ENCODE data around the gene ALPL. TPM values are rescaled to one million over a fixed set of nuclear protein-coding genes. Genes with fewer than 3 reads are reported as not detected.

The ALPL gene
- total and polyA plus RNA-seq, 2 donors: 0.90 to 3.8 TPM

DNA sequence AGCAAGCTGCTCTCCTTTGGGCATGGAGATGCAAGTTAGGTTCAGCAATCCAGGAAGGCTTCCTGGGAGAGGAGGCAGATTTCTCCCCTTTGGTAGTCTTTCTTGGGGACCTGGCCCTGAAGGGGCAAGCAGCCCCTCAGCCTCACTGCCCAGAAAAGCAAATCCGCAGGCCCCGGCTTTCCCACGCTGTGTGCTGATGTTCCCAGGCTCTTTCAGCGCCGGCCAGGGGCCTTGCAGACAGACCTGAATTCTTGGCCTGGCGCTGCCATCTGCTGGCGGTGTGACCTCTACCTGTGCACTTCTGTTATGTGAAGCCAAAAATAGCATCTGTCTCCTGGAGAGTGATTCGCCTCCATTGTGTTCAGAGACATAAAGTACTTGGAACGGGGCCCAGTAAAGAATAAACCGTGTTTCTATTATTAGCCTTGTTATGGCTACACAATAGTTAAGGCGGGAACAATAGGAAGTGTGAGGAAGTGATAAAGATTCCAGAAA, 64.8 kb downstream of the ALPL start:
- Histone ChIP-seq H3K9me3 (ENCODE audit: control insufficient read depth in 2 of 2, insufficient read depth in 1 of 2, low read length in 1 of 2) (no peaks in the 10 kb centered on the region), H3K36me3 (ENCODE audit: control insufficient read depth in 2 of 2, insufficient read depth in 2 of 2, low read length in 1 of 2) (no peaks in the 10 kb centered on the region), H3K4me3 (ENCODE audit: low read length in 2 of 2) (no peak overlapping the region), H3K4me1 (ENCODE audit: control insufficient read depth in 2 of 2, insufficient read depth in 2 of 2, low read length in 2 of 2) (peaks cover 0 to 2% of the 10 kb centered on the region in 2 donors), H3K27me3 (ENCODE audit: control insufficient read depth in 2 of 2, insufficient read depth in 1 of 2, low read length in 1 of 2) (peaks cover 0 to 30% of the 10 kb centered on the region in 2 donors), H3K27ac (ENCODE audit: low read depth in 1 of 2, low read length in 1 of 2) (no peak overlapping the region)
- DNase-seq (ENCODE audit: low read depth in 6 of 9, low spot score in 9 of 9): peak in 2 of 9 donors; percentile 12 to 33
- 13% methylated on average over 11 of the region's 11 CpGs for WGBS

DNA sequence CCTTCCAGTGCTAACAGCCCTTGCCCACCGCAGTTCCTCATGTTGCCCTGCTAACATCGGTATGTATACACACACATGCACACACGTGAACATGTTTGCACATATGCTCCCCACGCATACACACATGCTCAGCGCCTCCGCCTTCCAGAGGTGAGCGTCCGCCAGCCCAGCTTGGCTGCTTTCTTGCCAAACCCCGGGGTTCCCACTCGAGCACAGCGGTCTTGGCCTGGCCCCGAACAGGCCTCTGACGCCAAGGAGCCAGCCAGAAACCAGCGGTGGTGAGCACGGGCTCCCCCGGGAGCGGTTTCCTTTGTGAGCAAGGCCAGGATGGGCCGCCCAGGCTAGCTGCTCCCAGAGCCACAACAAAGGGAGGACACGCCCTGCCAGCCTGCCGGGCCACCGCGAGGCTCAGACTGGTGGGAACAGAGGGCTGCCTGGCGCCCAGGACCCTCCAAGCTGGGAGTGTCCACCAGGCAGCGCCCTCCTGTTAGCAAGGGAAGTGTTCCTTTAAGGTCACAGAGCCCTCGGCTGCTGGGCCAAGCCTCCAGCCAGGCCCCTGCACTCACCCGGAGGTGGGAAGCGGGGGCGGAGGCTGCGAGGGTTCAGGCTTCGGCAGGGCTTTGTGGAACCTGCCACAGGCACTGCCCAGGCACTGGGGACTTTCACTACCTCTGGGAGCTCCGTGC, 65.4 kb downstream of the ALPL start:
- no peak overlapping the region for H3K27ac ChIP-seq (ENCODE audit: low read depth in 1 of 2, low read length in 1 of 2)
- 45% methylated on average over 31 of the region's 31 CpGs for WGBS

DNA sequence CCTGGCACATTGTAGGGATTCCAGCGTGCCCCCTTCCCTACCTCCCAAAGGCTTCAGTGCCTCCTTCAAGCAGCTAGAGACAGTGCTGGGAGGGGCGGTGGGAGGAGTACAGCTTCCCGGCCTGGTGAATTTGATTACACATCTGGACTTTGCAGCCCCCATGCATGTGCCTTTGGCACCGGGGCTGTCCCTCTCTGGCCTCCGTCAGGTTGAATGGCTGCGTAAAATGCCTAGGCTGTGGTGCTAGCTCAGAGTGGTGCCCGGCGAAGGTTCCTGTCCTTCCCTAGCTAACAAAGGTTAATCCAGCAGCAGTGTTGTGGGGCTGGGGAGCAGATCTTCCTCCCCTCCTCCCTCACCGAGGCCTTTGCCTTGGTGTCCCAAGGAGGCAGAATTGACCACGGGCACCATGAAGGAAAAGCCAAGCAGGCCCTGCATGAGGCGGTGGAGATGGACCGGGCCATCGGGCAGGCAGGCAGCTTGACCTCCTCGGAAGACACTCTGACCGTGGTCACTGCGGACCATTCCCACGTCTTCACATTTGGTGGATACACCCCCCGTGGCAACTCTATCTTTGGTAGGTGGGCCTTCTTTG, 66.2 kb downstream of the ALPL start:
- peaks cover 0 to 2% of the 10 kb centered on the region in 2 donors for H3K4me1 ChIP-seq (ENCODE audit: control insufficient read depth in 2 of 2, insufficient read depth in 2 of 2, low read length in 2 of 2)
- WGBS: 97% methylated on average over 18 of the region's 18 CpGs
- no peak for DNase-seq (ENCODE audit: low read depth in 6 of 9, low spot score in 9 of 9)
- no peaks in the 10 kb centered on the region for H3K9me3 ChIP-seq (ENCODE audit: control insufficient read depth in 2 of 2, insufficient read depth in 1 of 2, low read length in 1 of 2)
- H3K4me3 ChIP-seq (ENCODE audit: low read length in 2 of 2): no peak overlapping the region
- H3K36me3 ChIP-seq (ENCODE audit: control insufficient read depth in 2 of 2, insufficient read depth in 2 of 2, low read length in 1 of 2): no peaks in the 10 kb centered on the region
- H3K27me3 ChIP-seq (ENCODE audit: control insufficient read depth in 2 of 2, insufficient read depth in 1 of 2, low read length in 1 of 2): peaks cover 0 to 28% of the 10 kb centered on the region in 2 donors
- H3K27ac ChIP-seq (ENCODE audit: low read depth in 1 of 2, low read length in 1 of 2): no peak overlapping the region

More for the DNA sequence above, 65.4 kb downstream of the ALPL start:
- H3K4me1 ChIP-seq (ENCODE audit: control insufficient read depth in 2 of 2, insufficient read depth in 2 of 2, low read length in 2 of 2): peaks cover 0 to 2% of the 10 kb centered on the region in 2 donors
- no peaks in the 10 kb centered on the region for H3K36me3 ChIP-seq (ENCODE audit: control insufficient read depth in 2 of 2, insufficient read depth in 2 of 2, low read length in 1 of 2)
- DNase-seq (ENCODE audit: low read depth in 6 of 9, low spot score in 9 of 9): no peak
- peaks cover 0 to 30% of the 10 kb centered on the region in 2 donors for H3K27me3 ChIP-seq (ENCODE audit: control insufficient read depth in 2 of 2, insufficient read depth in 1 of 2, low read length in 1 of 2)
- H3K9me3 ChIP-seq (ENCODE audit: control insufficient read depth in 2 of 2, insufficient read depth in 1 of 2, low read length in 1 of 2): no peaks in the 10 kb centered on the region
- no peak overlapping the region for H3K4me3 ChIP-seq (ENCODE audit: low read length in 2 of 2)

DNA sequence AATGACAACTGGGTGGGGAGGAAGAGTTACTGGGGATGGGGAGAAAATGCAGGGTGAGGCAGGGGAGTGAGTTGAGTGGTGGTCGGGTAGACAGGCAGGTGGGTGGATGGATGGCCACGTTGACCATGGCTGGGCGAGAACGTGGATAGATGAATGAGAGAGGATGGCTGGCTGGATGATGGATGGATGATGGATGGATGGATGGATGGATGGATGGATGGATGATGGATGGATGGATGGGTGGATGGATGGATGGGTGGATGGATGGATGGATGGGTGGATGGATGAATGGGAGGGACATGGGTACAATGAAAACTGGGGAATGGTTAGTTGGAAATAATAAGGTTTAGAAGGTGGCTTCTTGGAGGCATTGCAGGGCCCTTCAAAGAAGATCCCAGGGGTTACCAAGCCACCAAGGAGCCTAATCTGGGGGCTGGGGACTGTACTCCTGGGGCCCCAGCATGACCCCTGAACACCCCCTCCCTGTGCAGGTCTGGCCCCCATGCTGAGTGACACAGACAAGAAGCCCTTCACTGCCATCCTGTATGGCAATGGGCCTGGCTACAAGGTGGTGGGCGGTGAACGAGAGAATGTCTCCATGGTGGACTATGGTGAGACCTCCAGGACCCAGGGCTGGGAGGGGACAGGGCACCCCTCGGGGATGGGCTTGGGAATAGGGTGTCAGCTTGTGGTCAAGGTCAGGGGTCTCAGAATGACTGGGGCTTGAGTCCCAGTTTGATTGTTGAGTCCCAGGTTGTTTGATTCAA, 67.0 kb downstream of the ALPL start:
- Histone ChIP-seq H3K27ac (ENCODE audit: low read depth in 1 of 2, low read length in 1 of 2) (no peak overlapping the region), H3K36me3 (ENCODE audit: control insufficient read depth in 2 of 2, insufficient read depth in 2 of 2, low read length in 1 of 2) (no peaks in the 10 kb centered on the region), H3K4me1 (ENCODE audit: control insufficient read depth in 2 of 2, insufficient read depth in 2 of 2, low read length in 2 of 2) (peaks cover 0 to 2% of the 10 kb centered on the region in 2 donors), H3K9me3 (ENCODE audit: control insufficient read depth in 2 of 2, insufficient read depth in 1 of 2, low read length in 1 of 2) (no peaks in the 10 kb centered on the region), H3K27me3 (ENCODE audit: control insufficient read depth in 2 of 2, insufficient read depth in 1 of 2, low read length in 1 of 2) (peaks cover 0 to 28% of the 10 kb centered on the region in 2 donors), H3K4me3 (ENCODE audit: low read length in 2 of 2) (no peak overlapping the region)
- DNase-seq (ENCODE audit: low read depth in 6 of 9, low spot score in 9 of 9): no peak
- WGBS: 97% methylated on average over 7 of the region's 7 CpGs

DNA sequence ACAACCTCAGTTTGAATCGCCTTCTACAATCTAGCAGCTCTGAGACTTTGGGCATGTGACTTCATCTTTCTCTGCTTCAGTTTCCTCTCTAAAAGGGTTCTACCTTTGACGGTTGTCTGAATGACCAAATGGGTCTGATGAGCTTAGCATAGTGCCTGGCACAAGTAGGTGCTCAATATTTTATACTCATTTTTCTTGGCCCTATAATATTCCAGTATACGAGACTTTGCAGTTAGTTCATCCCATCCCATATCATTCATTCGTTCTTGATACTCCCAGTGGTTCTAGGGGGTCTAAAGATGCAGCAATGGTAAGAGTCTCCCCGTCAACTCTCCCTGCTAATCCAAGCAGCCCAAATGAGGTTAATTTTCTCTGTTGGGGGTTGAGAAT, 67.6 kb downstream of the ALPL start:
- Histone ChIP-seq H3K4me1 (ENCODE audit: control insufficient read depth in 2 of 2, insufficient read depth in 2 of 2, low read length in 2 of 2) (peaks cover 0 to 2% of the 10 kb centered on the region in 2 donors), H3K4me3 (ENCODE audit: low read length in 2 of 2) (no peak overlapping the region), H3K27me3 (ENCODE audit: control insufficient read depth in 2 of 2, insufficient read depth in 1 of 2, low read length in 1 of 2) (peaks cover 0 to 28% of the 10 kb centered on the region in 2 donors), H3K36me3 (ENCODE audit: control insufficient read depth in 2 of 2, insufficient read depth in 2 of 2, low read length in 1 of 2) (no peaks in the 10 kb centered on the region), H3K27ac (ENCODE audit: low read depth in 1 of 2, low read length in 1 of 2) (no peak overlapping the region), H3K9me3 (ENCODE audit: control insufficient read depth in 2 of 2, insufficient read depth in 1 of 2, low read length in 1 of 2) (no peaks in the 10 kb centered on the region)
- DNase-seq (ENCODE audit: low read depth in 6 of 9, low spot score in 9 of 9): no peak
- 95% methylated on average over 5 of the region's 5 CpGs for WGBS

DNA sequence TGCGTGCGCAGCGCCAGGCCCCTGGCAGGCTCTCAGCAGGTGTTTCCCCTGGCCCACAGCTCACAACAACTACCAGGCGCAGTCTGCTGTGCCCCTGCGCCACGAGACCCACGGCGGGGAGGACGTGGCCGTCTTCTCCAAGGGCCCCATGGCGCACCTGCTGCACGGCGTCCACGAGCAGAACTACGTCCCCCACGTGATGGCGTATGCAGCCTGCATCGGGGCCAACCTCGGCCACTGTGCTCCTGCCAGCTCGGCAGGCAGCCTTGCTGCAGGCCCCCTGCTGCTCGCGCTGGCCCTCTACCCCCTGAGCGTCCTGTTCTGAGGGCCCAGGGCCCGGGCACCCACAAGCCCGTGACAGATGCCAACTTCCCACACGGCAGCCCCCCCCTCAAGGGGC, 68.1 kb downstream of the ALPL start:
- Histone ChIP-seq H3K4me3 (ENCODE audit: low read length in 2 of 2) (no peak overlapping the region), H3K27ac (ENCODE audit: low read depth in 1 of 2, low read length in 1 of 2) (no peak overlapping the region), H3K36me3 (ENCODE audit: control insufficient read depth in 2 of 2, insufficient read depth in 2 of 2, low read length in 1 of 2) (no peaks in the 10 kb centered on the region), H3K9me3 (ENCODE audit: control insufficient read depth in 2 of 2, insufficient read depth in 1 of 2, low read length in 1 of 2) (no peaks in the 10 kb centered on the region), H3K27me3 (ENCODE audit: control insufficient read depth in 2 of 2, insufficient read depth in 1 of 2, low read length in 1 of 2) (peaks cover 0 to 28% of the 10 kb centered on the region in 2 donors), H3K4me1 (ENCODE audit: control insufficient read depth in 2 of 2, insufficient read depth in 2 of 2, low read length in 2 of 2) (peaks cover 0 to 2% of the 10 kb centered on the region in 2 donors)
- no peak for DNase-seq (ENCODE audit: low read depth in 6 of 9, low spot score in 9 of 9)
- 88% methylated on average over 26 of the region's 26 CpGs for WGBS

DNA sequence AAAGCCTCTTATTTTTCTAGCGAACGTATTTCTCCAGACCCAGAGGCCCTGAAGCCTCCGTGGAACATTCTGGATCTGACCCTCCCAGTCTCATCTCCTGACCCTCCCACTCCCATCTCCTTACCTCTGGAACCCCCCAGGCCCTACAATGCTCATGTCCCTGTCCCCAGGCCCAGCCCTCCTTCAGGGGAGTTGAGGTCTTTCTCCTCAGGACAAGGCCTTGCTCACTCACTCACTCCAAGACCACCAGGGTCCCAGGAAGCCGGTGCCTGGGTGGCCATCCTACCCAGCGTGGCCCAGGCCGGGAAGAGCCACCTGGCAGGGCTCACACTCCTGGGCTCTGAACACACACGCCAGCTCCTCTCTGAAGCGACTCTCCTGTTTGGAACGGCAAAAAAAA, 68.7 kb downstream of the ALPL start:
- DNase-seq (ENCODE audit: low read depth in 6 of 9, low spot score in 9 of 9): no peak
- 93% methylated on average over 9 of the region's 9 CpGs for WGBS

DNA sequence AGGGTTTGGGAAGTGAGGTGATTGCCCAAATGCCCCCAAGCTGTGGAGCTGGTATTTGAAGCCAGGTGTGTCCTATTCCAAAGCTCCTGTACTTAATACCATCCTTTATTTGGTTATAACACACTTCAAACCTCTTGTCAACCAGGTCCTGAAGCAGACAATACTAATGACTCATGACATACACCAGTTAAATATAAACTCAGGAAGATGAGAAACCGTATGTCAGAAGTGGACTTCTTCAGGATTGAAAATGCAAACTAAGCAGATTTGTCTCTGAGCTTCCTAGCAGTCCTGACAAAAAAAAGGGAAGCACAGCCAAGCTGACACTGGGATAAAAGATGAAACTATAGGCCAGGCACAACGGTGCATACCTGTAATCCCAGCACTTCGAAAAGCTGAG, 70.6 kb downstream of the ALPL start:
- 71% methylated on average over 3 of the region's 3 CpGs for WGBS

More for the DNA sequence above, 68.7 kb downstream of the ALPL start:
- Histone ChIP-seq H3K36me3 (ENCODE audit: control insufficient read depth in 2 of 2, insufficient read depth in 2 of 2, low read length in 1 of 2) (no peaks in the 10 kb centered on the region), H3K9me3 (ENCODE audit: control insufficient read depth in 2 of 2, insufficient read depth in 1 of 2, low read length in 1 of 2) (no peaks in the 10 kb centered on the region), H3K4me1 (ENCODE audit: control insufficient read depth in 2 of 2, insufficient read depth in 2 of 2, low read length in 2 of 2) (peaks cover 0 to 2% of the 10 kb centered on the region in 2 donors), H3K4me3 (ENCODE audit: low read length in 2 of 2) (no peak overlapping the region), H3K27me3 (ENCODE audit: control insufficient read depth in 2 of 2, insufficient read depth in 1 of 2, low read length in 1 of 2) (peaks cover 0 to 26% of the 10 kb centered on the region in 2 donors), H3K27ac (ENCODE audit: low read depth in 1 of 2, low read length in 1 of 2) (no peak overlapping the region)

DNA sequence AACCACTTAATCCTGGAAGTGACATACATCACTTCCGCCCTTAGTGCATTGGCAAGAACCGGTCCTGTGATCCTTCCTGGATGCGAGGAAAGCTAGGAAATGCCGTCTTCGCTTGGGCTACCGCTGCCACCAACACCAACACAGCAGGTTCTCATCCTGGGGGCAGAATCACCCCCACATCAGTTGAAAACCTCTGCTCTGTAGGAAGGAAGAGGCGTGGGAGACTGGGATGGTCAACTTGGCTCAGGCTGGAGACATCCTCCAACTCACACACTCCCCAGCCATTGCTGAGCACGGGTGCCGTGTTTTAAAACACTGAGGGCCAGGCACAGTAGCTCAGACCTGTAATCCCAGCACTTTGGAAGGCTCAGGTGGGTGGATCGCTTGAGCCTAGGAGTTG, 74.9 kb downstream of the ALPL start:
- 81% methylated on average over 10 of the region's 10 CpGs for WGBS
- no peaks in the 10 kb centered on the region for H3K4me1 ChIP-seq (ENCODE audit: control insufficient read depth in 2 of 2, insufficient read depth in 2 of 2, low read length in 2 of 2)
- H3K36me3 ChIP-seq (ENCODE audit: control insufficient read depth in 2 of 2, insufficient read depth in 2 of 2, low read length in 1 of 2): no peaks in the 10 kb centered on the region
- DNase-seq (ENCODE audit: low read depth in 6 of 9, low spot score in 9 of 9): no peak
- H3K27ac ChIP-seq (ENCODE audit: low read depth in 1 of 2, low read length in 1 of 2): no peak overlapping the region
- no peaks in the 10 kb centered on the region for H3K9me3 ChIP-seq (ENCODE audit: control insufficient read depth in 2 of 2, insufficient read depth in 1 of 2, low read length in 1 of 2)
- H3K4me3 ChIP-seq (ENCODE audit: low read length in 2 of 2): no peak overlapping the region
- H3K27me3 ChIP-seq (ENCODE audit: control insufficient read depth in 2 of 2, insufficient read depth in 1 of 2, low read length in 1 of 2): peaks cover 0 to 2% of the 10 kb centered on the region in 2 donors

More for the DNA sequence above, 70.6 kb downstream of the ALPL start:
- Histone ChIP-seq H3K4me3 (ENCODE audit: low read length in 2 of 2) (no peak overlapping the region), H3K9me3 (ENCODE audit: control insufficient read depth in 2 of 2, insufficient read depth in 1 of 2, low read length in 1 of 2) (no peaks in the 10 kb centered on the region), H3K36me3 (ENCODE audit: control insufficient read depth in 2 of 2, insufficient read depth in 2 of 2, low read length in 1 of 2) (no peaks in the 10 kb centered on the region), H3K27me3 (ENCODE audit: control insufficient read depth in 2 of 2, insufficient read depth in 1 of 2, low read length in 1 of 2) (peaks cover 0 to 11% of the 10 kb centered on the region in 2 donors), H3K4me1 (ENCODE audit: control insufficient read depth in 2 of 2, insufficient read depth in 2 of 2, low read length in 2 of 2) (no peaks in the 10 kb centered on the region), H3K27ac (ENCODE audit: low read depth in 1 of 2, low read length in 1 of 2) (no peak overlapping the region)
- DNase-seq (ENCODE audit: low read depth in 6 of 9, low spot score in 9 of 9): no peak
